ENCODE data around the gene GSDMA.
"Not testable (repeated sequence)": the region's sequence is repeated elsewhere in the genome, so short reads cannot be mapped to it uniquely, and the experiment has no call there.

The GSDMA gene

DNA sequence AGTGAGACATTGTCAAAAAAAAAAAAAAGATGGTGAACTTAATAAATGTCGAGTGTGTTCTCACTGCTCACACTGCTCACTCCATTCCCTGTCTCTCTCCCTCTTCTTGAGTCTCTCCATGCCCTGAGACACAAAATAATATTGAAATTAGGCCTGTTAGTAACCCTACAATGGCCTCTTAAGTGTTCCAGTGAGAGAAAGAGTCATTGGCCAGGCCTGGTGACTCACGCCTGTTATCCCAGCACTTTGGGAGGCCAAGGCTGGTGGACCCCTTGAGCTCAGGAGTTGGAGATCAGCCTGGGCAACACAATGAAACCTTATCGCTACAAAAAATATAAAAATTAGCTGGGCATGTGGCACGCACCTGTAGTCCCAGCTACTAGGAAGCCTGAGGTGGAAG, 36.3 kb downstream of the GSDMA start:
- DNase-seq = no peak

GRCh38 chr17:40000161-40000560, 37.4 kb downstream of the GSDMA start:
- no peak for DNase-seq

DNA sequence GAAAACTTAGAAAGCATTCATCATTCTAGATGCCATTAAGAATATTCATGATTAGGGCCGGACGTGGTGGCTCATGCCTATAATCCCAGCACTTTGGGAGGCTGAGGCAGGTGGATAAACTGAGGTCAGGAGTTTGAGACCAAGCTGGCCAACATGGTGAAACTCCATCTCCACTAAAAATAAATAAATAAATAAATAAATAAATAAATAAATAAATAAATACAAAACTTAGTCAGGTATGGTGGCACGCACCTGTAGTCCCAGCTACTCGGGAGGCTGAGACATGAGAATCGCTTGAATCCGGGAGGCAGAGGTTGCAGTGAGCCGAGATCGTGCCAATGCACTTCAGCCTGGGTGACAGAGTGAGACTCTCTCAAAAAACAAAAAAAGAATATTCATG, 38.5 kb downstream of the GSDMA start:
- not testable (repeated sequence) for DNase-seq

GRCh38 chr17:40004072-40004471, 41.3 kb downstream of the GSDMA start:
- DNase-seq = no peak

DNA sequence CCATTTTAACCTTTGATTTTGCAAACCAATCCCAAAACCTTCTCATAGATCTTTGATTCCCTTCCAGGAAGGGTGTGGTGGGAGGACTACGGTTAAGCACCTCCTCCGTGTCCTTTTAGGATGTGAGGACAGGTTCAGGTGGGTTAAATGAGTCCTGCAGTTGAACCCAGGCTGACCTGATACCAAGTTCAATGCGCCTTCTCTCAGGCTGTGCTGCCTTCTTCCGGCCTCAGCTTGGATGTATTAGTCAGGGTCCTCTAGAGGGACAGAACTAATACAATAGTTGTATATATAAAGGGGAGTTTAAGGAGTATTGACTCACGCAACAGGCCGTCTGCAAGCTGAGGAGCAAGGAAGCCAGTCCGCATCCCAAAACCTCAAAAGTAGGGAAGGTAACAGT, 41.9 kb downstream of the GSDMA start:
- no peak for DNase-seq

- DNase-seq = no peak
These were observed 42.7 kb downstream of the GSDMA start for GRCh38 chr17:40005520-40005919.

DNA sequence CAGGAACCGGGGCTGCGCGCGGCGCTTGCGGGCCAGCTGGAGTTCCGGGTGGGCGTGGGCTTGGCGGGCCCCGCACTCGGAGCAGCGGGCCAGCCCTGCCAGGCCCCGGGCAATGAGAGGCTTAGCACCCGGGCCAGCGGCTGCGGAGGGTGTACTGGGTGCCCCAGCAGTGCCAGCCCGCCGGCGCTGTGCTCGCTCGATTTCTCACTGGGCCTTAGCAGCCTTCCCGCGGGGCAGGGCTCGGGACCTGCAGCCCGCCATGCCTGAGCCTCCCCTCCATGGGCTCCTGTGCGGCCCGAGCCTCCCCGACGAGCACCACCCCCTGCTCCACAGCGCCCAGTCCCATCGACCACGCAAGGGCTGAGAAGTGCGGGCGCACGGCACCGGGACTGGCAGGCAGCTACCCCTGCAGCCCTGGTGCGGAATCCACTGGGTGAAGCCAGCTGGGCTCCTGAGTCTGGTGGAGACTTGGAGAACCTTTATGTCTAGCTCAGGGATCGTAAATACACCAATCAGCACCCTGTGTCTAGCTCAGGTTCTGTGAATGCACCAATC, 48.2 kb downstream of the GSDMA start:
- not testable (repeated sequence) for DNase-seq

DNA sequence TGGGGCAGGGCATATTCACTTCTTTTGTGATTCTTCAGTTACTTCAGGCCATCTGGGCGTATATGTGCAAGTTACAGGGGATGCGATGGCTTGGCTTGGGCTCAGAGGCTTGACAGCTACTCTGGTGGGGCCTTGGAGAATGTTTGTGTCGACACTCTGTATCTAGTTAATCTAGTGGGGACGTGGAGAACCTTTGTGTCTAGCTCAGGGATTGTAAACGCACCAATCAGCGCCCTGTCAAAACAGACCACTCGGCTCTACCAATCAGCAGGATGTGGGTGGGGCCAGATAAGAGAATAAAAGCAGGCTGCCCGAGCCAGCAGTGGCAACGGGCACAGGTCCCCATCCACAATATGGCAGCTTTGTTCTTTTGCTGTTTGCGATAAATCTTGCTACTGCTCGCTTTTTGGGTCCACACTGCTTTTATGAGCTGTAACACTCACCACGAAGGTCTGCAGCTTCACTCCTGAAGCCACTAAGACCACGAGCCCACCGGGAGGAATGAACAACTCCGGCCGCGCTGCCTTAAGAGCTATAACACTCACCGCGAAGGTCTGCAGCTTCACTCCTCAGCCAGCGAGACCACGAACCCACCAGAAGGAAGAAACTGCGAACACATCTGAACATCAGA, 49.3 kb downstream of the GSDMA start:
- not testable (repeated sequence) for DNase-seq

DNA sequence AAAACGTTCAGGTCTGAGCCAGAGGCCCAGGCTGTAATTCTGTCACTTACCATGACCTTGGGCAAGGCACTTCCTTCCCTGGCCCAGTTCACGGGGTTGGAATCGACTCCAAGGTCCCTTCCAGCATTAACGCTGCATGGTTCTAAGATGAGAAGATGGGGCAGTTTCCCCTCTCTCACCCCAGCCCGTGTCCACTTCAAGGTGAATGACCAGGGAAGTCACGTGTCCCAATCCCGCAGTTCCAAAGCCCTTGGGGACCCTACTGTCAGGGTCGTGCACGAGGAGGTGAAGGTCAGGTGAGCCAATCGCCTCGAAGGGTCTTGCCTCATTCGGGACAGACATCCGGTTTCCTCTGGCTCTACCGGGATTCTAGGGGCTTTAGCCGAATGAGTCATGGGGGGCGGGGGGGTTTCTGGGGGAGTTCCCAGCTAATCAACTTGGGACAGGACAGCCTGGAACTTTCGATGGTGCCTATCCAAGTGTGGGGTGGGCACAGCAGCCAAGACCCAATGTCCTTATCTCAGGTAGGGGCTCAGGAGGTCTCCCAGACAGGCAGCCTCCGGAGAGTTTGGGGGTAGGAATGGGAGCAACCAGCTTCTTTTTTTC, 51.7 kb downstream of the GSDMA start:
- no peak for DNase-seq

DNA sequence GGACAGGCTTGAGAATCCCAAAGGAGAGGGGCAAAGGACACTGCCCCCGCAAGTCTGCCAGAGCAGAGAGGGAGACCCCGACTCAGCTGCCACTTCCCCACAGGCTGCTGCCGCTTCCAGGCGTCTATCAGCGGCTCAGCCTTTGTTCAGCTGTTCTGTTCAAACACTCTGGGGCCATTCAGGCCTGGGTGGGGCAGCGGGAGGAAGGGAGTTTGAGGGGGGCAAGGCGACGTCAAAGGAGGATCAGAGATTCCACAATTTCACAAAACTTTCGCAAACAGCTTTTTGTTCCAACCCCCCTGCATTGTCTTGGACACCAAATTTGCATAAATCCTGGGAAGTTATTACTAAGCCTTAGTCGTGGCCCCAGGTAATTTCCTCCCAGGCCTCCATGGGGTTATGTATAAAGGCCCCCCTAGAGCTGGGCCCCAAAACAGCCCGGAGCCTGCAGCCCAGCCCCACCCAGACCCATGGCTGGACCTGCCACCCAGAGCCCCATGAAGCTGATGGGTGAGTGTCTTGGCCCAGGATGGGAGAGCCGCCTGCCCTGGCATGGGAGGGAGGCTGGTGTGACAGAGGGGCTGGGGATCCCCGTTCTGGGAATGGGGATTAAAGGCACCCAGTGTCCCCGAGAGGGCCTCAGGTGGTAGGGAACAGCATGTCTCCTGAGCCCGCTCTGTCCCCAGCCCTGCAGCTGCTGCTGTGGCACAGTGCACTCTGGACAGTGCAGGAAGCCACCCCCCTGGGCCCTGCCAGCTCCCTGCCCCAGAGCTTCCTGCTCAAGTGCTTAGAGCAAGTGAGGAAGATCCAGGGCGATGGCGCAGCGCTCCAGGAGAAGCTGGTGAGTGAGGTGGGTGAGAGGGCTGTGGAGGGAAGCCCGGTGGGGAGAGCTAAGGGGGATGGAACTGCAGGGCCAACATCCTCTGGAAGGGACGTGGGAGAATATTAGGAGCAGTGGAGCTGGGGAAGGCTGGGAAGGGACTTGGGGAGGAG, 52.5 kb downstream of the GSDMA start, which contains the start of gene CSF3:
Gene CSF3, plus strand, starts transcription at position 436 of the 993 bp plus-strand sequence. Its CDS starts 35 bp downstream, at position 471.
- no peak for DNase-seq

DNA sequence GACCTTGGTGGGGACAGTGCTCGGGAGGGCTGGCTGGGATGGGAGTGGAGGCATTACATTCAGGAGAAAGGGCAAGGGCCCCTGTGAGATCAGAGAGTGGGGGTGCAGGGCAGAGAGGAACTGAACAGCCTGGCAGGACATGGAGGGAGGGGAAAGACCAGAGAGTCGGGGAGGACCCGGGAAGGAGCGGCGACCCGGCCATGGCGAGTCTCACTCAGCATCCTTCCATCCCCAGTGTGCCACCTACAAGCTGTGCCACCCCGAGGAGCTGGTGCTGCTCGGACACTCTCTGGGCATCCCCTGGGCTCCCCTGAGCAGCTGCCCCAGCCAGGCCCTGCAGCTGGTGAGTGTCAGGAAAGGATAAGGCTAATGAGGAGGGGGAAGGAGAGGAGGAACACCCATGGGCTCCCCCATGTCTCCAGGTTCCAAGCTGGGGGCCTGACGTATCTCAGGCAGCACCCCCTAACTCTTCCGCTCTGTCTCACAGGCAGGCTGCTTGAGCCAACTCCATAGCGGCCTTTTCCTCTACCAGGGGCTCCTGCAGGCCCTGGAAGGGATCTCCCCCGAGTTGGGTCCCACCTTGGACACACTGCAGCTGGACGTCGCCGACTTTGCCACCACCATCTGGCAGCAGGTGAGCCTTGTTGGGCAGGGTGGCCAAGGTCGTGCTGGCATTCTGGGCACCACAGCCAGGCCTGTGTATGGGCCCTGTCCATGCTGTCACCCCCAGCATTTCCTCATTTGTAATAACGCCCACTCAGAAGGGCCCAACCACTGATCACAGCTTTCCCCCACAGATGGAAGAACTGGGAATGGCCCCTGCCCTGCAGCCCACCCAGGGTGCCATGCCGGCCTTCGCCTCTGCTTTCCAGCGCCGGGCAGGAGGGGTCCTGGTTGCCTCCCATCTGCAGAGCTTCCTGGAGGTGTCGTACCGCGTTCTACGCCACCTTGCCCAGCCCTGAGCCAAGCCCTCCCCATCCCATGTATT, 53.5 kb downstream of the GSDMA start:
- no peak for DNase-seq

GRCh38 chr17:40017422-40018080, 54.7 kb downstream of the GSDMA start:
- DNase-seq = no peak

GRCh38 chr17:40018211-40019121, 55.7 kb downstream of the GSDMA start:
- DNase-seq = no peak

DNA sequence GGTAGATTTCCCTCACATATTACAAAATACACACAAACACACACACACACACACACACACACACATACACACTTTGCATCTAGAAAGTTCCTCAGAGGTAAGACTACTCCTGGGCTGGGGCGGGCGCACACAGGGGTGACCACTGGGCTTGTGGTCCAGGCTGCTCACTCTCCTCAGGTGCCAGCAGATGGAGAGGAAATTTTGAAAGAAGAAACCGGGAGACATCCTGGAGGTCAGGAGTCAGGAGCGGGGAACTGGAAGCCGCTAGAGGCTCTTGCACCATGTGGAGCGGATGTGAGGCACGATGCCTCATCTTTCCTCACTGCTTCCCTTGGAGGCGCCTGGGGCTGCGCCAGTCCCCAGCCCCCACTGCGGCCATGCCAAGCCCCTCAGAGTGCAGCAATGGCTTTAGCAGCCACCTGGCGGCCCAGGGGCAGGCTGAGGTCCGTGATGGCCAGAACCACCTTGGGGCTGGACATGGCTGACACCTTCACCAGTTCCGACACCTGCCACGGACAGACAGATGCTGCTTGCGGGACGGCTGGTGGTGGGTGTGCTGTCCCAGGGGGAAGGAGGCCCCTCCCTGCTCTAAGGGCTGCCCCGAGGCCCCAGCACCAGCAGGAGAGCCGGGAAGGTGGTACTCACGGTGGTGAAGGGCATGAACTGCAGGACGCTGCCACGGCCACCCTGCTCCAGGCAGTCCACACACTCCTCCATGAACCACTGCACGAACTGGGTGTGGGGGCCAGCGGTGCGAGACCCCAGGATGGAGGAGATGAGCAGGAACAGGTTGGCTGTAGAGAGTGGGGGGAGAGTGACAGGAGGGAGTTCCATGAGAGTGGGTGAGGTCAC, 56.6 kb downstream of the GSDMA start:
- DNase-seq = no peak

- DNase-seq = no peak
These were observed 57.3 kb downstream of the GSDMA start for GRCh38 chr17:40020146-40020545.

- no peak for DNase-seq
These were observed 58.7 kb downstream of the GSDMA start for GRCh38 chr17:40021451-40021971.

- no peak for DNase-seq
These were observed 59.7 kb downstream of the GSDMA start for GRCh38 chr17:40022497-40022896.

DNA sequence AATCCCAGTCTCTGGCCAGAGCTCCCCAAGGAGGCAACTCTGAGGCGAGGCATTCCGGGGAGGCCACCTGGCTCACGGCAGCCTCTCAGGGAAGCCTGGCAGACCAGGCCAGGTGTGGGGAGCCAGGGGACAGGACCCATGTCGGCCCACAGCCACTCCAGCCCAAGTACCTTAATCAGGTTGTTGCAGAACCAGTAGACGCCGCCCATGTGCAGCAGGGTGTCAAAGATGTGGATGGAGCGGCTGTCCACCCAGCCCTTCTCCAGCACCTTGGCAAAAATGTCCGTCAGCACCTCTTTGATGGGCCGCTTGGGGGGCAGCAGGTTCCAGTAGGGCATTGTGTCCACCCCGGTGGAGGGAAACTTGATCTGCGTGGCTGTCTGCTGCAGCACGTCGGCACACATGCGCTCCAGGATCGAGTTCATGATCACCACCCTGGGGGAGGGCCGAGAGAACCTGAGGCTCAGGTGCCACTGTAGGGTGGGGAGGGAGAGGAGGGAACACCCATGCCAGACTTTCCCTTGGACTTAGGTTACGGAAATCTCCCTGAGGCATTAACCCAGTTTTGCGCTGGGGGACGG, 60.2 kb downstream of the GSDMA start:
- DNase-seq = no peak
